Body of pancreas (tissue), 4 donors: ENCODE results near the gene ALLC. TPM values are rescaled to one million over a fixed set of nuclear protein-coding genes. Genes with fewer than 3 reads are reported as not detected.
A peak's percentile ranks its signal among the peaks of the same experiment; 100 is the strongest.

Experiments used
- ATAC-seq: fragments of 150-250 bp; one replicate; pipeline ENCODE4 v1.9.1; 2016
- DNase-seq, 4 donors: peaks; one replicate each; pipeline ENCODE4 v3.0.0-alpha.2; 2019
- H3K27ac ChIP-seq, 4 donors: fragments of 200-600 bp; sonication (generic); 1 replicate in 3 of 4; 2 replicates in 1 of 4; pipeline versions ENCODE4 v1.5.1 to v1.6.1; 2016 to 2019; ENCODE audit warnings: mild to moderate bottlenecking in 1 of 4, mixed read lengths in 1 of 4, moderate library complexity in 1 of 4
- H3K27me3 ChIP-seq, 2 donors: fragments of 200-600 bp; sonication (generic); one replicate each; pipeline ENCODE4 v1.6.0; 2016; ENCODE audit warnings: mild to moderate bottlenecking in 1 of 2
- H3K36me3 ChIP-seq, 2 donors: fragments of 200-600 bp; sonication (generic); replicated peaks in 1 of 2; 2 replicates each; pipeline ENCODE4 v1.5.1; 2016; ENCODE audit warnings: low read depth in 2 of 2; ENCODE audit not compliant: insufficient read depth in 1 of 2
- H3K4me1 ChIP-seq: fragments of 200-600 bp; sonication (generic); one replicate; pipeline ENCODE4 v1.6.0; 2016
- H3K4me3 ChIP-seq, 2 donors: fragments of 200-600 bp; sonication (generic); 1 replicate in 1 of 2; 2 replicates in 1 of 2; pipeline ENCODE4 v1.5.1; 2016 to 2019
- H3K9me3 ChIP-seq, 3 donors: fragments of 200-600 bp; sonication (generic); 1 replicate in 2 of 3; 2 replicates in 1 of 3; pipeline ENCODE4 v1.5.1; 2016
- POLR2A ChIP-seq, 3 donors: fragments of 450-650 bp; IDR thresholded peaks; one replicate each; pipeline ENCODE4 v1.6.1; 2016; ENCODE audit warnings: antibody characterized with exemption in 3 of 3, mild to moderate bottlenecking in 2 of 3
- WGBS, 2 donors: methylation state at CpG; one replicate each; pipeline ENCODE4 v1.1.5; 2017; 5-methylcytosine and 5-hydroxymethylcytosine counted together
- intact Hi-C: fragments of 100-400 bp; cut with DNase I; formaldehyde crosslinking; loops from one replicate; pipeline ENCODE4 v1.15.1; 2023
- total RNA-seq, 2 donors: library from RNA; depleted of rRNA; stranded (reverse); fragments of >200 nt; gene quantifications; one replicate each; pipeline ENCODE4 v1.1.0, GENCODE V29; 2016
- TF ChIP-seq, protein P1 (sequence below), 7 experiments: fragments of 450-650 bp in 4 of 7; fragments of 200-600 bp in 3 of 7; sonication (generic) in 3 of 7; IDR thresholded peaks; one replicate each; pipeline ENCODE4 v1.5.1; 2016 to 2019; ENCODE audit warnings: antibody characterized with exemption in 7 of 7

Gene ALLC
- total RNA-seq, 2 donors from 2014 or later: not detected

DNA sequence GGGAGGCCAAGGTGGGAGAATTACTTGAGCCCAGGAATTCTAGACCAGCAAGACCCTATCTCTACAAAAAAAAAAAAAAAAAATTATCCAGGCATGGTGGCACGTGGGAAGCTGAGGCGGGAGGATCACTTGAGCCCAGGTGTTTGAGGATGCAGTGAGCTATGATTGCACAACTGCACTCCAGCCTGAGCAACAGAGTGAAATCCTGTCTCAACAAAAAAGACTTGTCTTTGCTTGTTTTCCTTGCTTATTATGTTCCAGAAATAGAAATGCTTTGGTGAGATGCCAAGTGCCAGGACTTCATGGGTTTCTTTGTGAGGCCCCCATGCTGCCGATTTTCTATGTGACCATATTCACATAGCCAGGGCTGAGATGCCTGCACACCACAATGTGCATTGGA is 54.4 kb downstream of the ALLC start:
- TF ChIP-seq, protein P1, sequence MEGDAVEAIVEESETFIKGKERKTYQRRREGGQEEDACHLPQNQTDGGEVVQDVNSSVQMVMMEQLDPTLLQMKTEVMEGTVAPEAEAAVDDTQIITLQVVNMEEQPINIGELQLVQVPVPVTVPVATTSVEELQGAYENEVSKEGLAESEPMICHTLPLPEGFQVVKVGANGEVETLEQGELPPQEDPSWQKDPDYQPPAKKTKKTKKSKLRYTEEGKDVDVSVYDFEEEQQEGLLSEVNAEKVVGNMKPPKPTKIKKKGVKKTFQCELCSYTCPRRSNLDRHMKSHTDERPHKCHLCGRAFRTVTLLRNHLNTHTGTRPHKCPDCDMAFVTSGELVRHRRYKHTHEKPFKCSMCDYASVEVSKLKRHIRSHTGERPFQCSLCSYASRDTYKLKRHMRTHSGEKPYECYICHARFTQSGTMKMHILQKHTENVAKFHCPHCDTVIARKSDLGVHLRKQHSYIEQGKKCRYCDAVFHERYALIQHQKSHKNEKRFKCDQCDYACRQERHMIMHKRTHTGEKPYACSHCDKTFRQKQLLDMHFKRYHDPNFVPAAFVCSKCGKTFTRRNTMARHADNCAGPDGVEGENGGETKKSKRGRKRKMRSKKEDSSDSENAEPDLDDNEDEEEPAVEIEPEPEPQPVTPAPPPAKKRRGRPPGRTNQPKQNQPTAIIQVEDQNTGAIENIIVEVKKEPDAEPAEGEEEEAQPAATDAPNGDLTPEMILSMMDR (IDR thresholded peaks at IDR 0.05): no peak
- no peak for TF ChIP-seq POLR2A (IDR thresholded peaks at IDR 0.05)
- H3K36me3 ChIP-seq: no peaks in the 10 kb centered on the region
- H3K27me3 ChIP-seq: no peaks in the 10 kb centered on the region
- 40 to 49% methylated on average over 3 of the region's 3 CpGs for WGBS, 2 donors
- ATAC-seq: no peak
- no peak overlapping the region for H3K4me3 ChIP-seq
- no peak overlapping the region for H3K27ac ChIP-seq
- DNase-seq: no peak
- H3K4me1 ChIP-seq: no peaks in the 10 kb centered on the region
- intact Hi-C loops: no loop called here
- no peaks in the 10 kb centered on the region for H3K9me3 ChIP-seq

GRCh38 chr2:3712831-3713503 is 55.0 kb downstream of the ALLC start:
- Histone ChIP-seq H3K4me3 (no peak overlapping the region), H3K36me3 (no peaks in the 10 kb centered on the region), H3K27me3 (no peaks in the 10 kb centered on the region), H3K4me1 (no peaks in the 10 kb centered on the region), H3K27ac (no peak overlapping the region), H3K9me3 (no peaks in the 10 kb centered on the region)
- DNase-seq (no peak), ATAC-seq (peak; percentile 24)
- WGBS, 2 donors: 53 to 61% methylated on average over 9 to 10 of the region's 10 CpGs
- TF ChIP-seq, protein P1 (IDR thresholded peaks at IDR 0.05): no peak
- TF ChIP-seq POLR2A (IDR thresholded peaks at IDR 0.05): no peak
- intact Hi-C loops: no loop called here

DNA sequence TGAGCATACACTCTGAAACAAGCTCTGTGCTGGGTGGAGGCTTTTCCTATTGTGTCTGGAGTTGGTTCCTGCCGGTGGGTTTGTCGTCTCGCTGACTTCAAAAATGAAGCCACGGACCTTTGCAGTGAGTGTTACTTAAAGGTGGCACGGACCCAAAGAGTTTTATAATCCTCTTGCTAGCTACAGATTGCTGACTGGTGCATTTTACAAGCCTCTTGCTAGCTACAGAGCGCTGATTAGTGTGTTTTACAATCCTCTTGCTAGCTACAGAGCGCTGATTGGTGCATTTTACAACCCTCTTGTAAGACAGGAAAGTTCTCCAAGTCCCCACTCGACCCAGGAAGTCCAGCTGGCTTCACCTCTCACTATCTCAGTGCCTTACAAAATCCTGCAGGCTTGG is 60.7 kb downstream of the ALLC start:
- Histone ChIP-seq H3K27me3 (no peaks in the 10 kb centered on the region), H3K4me3 (no peak overlapping the region)
- 62 to 65% methylated on average over 8 of the region's 8 CpGs for WGBS, 2 donors

DNA sequence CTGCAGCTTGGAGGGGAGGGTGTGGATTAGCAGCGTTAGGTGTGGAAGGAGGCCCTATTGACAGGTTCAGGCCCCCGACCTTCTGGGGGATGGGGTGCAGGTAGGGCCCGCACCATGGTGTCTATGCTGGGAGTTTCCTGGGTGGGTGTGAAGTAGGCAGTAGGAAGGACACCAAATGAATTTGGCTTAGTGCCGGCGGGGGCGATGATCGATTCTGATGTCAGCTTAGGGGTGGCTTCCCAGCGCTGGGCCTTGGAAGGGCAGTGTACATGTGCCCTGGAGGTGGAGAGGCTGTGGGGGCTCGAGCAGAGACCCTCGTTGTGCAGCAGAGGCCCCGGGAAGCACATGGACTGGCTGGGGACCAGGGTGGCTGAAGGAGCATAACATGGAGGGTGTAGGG is 67.0 kb downstream of the ALLC start:
- Histone ChIP-seq H3K4me3 (no peak overlapping the region), H3K27ac (no peak overlapping the region), H3K27me3 (peaks cover 0 to 4% of the 10 kb centered on the region in 2 donors), H3K36me3 (no peaks in the 10 kb centered on the region), H3K9me3 (no peaks in the 10 kb centered on the region), H3K4me1 (no peaks in the 10 kb centered on the region)
- intact Hi-C loops: no loop called here
- WGBS, 2 donors: 63% methylated on average over 11 of the region's 11 CpGs
- ATAC-seq: no peak
- TF ChIP-seq, protein P1 (IDR thresholded peaks at IDR 0.05): no peak
- TF ChIP-seq POLR2A (IDR thresholded peaks at IDR 0.05): no peak
- no peak for DNase-seq

More for the DNA sequence above, 60.7 kb downstream of the ALLC start:
- Histone ChIP-seq H3K36me3 (no peaks in the 10 kb centered on the region), H3K9me3 (no peaks in the 10 kb centered on the region), H3K4me1 (no peaks in the 10 kb centered on the region), H3K27ac (no peak overlapping the region)
- DNase-seq (no peak), ATAC-seq (no peak)
- intact Hi-C loops: no loop called here
- TF ChIP-seq, protein P1 (IDR thresholded peaks at IDR 0.05): no peak
- TF ChIP-seq POLR2A (IDR thresholded peaks at IDR 0.05): no peak
